UCSD-AML1 (cell line): Measurements from ENCODE around the gene OCIAD2.
"Not testable (repeated sequence)": the region's sequence is repeated elsewhere in the genome, so short reads cannot be mapped to it uniquely, and the experiment has no call there.

Experiments
- DNase-seq: peaks from one replicate; lab custom pipeline; 2025; ENCODE audit not compliant: unreplicated experiment; lab: John Stamatoyannopoulos, UW

Gene OCIAD2, protein sequence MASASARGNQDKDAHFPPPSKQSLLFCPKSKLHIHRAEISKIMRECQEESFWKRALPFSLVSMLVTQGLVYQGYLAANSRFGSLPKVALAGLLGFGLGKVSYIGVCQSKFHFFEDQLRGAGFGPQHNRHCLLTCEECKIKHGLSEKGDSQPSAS

DNA sequence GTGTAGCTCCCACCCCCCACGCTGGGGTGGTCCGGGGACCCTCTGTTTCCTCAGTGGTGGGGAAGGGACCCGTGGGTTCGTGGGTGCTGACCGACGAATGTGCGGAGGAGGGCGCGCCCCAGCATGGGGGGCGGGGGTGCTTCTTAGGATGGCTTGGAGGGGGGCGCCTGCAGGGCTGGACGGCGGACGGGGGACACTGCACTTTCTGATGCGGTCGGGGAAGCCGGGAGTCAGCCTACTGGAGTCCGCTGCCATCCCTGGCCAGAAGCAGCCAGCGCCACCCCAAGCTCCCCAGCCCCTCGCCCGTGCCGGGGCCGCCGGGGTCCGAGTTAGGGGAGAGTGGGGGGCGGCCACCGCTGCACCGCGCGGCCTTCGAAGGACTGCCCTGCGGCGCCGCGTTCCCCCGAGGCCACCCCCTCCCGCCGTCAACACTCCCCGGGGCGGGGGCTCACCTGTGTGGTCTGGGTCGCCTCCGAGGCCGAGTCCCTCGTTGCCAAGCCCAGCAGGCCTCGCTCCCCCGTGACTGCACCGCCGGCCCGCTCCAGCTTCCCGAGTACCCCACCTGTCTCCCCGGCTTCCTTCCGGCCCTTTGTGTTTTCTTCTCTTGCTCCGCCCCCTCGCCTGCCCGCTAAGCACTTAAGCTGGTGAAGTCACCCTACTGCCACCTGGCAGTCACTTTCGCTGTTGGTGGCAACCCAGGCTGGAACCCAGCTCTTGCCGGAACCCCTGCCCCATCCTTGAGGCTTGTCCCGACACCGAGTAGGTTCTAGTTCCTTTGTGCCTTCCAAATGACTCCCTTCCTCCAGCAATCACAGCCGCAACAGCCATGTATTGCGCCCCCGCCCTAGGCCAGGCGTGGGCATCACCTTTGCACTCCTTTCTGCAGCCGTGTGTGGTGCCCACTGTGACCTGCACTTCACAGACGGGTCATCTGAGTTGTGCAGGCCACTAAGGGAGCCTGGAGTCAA, at the start of gene OCIAD2:
OCIAD2 (minus strand) TSS at position 569 of the 968 bp plus-strand sequence. CDS start 2,225 bp downstream, outside the sequence.
- no peak for DNase-seq

DNA sequence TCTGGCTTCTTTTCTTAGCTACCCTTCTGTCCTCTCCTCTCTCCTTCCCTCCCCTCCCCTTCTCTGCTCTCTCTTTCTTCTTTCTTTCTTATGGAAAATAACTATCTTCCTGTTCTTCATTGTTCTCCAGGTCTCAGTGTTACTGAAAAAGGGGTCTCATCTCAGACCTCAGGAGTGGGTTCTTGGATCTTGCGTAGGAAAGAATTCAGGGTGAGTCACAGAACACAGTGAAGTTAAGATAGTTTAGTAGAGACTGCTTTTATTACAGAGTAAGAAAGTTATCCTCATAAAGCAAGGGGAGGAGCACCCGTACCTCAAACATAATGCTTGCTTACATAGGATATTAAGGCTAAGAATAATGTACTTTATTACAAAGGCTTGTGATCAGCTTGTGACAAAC, 47.7 kb upstream of the OCIAD2 start:
- no peak for DNase-seq

DNA sequence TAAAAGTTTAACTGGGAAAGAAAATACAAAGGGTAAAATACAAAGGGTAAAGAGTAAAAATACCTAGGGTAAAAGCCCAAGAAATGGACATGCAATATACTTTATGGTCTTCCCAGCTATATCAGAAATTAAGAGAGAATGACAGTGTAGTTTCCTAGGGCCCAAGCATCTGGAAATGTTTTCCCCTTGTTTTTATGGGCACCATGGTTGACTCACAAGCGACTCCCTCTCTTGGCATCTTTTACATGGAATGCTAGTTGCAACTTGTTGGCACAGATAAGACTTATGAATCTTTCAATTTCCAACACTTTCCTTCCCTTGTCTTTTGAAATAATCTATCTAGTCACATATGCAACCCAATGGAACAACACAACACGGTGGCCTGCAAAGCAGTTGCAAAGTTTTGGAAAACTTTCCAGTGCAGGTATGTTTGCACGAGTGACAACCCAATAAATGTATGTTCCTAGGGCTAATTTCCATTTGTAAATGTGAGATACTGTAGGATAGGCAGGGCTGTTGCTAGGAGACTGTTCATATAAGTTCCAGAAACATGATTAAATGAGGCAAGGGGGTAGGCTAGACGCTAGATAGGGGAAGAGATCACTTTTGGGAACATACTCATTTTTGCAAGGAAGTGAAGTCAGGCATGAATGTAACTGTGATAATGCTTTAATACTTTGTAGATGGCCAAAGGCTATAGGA, 43.1 kb upstream of the OCIAD2 start:
- DNase-seq: no peak

DNA sequence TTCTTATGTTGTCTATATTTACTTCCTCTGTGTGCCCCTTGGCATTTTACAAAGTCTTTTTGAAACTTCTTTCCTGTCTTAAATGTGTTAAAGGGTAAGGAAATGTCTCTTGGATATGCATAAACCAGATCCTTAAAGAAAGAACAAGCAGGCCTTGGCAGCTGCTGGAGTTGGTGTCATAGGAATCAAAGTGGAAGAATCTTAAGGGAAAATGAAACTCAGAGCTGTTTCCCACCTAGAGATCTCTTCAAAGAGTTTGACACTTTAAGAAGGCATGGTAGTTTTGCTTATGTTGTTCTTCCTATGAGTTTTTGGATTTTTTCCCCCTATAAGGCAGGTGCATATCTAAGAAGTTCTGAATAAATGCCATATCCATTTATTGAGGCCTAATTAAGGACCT, 42.5 kb upstream of the OCIAD2 start:
- no peak for DNase-seq

DNA sequence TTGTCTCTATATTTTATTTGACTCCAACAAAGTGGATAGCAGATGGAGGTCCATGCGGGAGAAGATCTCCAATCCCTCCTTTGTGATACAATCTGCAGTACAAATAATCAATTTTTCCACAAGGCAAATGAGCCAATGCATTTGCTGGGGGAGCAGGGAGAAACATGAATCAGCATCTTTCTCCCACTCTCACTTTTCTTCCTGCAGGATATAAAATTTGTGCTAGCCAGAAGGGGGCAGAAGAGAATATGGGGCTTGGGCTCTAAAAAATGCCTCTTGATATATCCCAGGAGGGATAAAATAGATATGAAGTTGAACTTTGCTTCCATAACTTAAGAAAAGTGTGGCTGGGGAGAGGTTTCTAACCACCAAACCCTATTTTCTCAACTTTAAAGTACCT, 41.2 kb upstream of the OCIAD2 start:
- DNase-seq: no peak

DNA sequence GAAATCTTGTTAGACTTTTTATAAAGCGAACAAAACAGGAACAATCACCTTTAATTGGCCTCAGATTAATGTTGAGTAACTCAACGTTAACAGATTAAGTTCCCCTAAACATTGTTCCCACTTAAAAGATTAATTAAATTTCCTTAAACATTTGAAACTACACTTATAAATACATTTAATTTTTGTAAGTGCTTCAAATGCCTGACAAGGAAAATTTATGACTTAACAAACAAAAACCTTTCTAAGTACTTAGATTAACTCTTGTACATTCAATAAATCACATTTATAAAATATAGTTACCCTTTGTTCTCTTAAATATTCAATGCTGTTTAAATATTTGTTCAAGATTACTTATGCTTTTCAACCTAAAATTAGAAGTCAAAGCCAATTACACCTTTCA, 39.4 kb upstream of the OCIAD2 start:
- DNase-seq: no peak

DNA sequence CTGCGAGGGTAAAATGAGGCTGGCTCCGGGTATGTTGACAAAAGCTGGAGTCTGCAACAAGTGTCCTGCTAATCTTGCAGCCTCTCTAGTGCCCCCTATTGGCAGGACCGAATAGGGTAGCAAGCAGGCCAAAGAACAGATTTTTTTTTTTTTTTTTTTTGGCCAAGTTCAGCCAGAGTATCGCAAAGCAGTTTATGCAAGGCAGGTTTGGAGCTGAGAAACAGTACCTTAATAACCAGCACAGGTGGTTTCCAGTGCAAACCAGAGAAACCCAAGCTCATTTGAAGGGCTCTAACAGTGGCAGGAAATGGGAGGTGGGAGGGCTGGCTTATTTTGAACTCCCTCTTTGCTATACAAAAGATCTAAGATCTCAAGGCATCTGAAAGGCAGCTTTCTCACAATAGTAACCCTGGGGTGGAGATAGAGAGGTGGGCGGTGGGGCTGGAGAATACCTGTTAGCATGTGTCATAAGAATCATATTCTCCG, 38.2 kb upstream of the OCIAD2 start:
- peak; percentile 10 for DNase-seq

DNA sequence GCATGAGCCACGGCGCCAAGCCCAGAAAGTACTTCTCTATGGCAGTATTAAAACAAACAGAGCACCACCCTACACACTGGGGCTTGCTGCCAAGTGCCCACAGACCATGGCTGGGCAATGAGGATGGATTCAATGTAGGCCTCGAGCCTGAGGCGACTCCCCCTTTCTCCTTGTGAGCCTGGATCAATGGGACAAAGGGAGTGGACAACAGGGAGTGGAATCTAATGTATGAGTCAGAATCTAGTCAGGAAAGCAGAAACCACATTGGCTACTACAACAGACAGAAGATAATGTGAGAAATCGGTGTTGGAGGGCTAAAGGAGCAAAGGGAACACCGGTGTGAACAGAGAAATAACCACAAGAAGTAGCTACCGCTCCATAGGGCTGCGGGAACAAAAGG, 37.7 kb upstream of the OCIAD2 start:
- DNase-seq: no peak

DNA sequence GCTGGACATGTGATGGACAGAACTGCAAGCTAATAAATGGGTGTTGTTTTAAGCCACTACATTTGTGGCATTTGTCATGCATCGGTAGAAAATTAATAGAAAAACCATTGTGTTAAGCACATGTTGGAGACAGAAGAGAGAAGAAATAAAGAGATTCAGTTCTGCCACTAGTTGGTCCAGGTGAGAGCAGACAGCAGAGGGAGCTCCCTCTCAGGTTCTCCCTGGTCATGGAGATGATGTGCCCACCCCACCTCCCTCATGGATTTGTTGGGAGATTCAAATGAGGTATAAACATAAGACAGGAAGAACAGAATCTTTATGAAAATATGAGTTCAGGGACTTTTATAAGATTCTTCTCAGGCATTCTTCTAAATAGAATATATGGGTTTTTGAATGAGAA, 36.8 kb upstream of the OCIAD2 start:
- DNase-seq: no peak

DNA sequence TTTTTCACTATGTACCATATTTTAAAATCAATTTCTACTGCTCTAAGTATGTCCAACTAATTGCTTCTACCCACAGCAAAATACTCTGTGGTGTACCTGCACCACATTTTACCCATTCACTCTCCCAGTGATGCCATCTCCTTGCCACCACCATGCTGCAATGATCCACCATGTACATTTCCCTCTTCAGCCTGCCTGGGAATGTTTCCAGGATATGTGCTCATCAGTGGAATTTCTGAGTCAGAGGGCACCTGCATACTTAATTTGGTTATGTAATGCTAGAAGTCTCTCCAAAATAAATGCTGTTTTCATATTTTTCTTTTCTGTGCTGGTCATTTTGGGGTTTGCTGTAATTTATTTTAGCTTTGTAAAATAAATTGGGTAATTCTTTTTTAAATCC, 33.2 kb upstream of the OCIAD2 start:
- DNase-seq: no peak

DNA sequence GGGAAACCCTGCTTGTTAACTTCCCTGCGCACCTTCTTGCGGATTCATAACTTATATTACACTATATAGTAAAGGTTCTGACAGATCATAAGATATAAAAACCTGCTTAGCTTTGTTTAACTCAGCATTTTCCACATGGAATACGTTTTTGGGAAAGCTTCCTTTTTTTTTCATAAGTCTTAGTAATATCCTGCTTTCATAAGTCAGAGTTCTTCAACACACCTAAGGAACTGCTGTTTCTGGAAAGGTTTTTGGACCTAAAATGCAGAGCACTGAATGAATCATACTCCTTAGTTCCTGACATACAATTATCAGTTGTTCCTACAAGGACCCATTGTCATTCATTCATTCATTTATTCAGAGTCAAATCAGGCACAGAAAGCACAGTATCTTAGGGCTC, 32.3 kb upstream of the OCIAD2 start:
- DNase-seq: no peak

DNA sequence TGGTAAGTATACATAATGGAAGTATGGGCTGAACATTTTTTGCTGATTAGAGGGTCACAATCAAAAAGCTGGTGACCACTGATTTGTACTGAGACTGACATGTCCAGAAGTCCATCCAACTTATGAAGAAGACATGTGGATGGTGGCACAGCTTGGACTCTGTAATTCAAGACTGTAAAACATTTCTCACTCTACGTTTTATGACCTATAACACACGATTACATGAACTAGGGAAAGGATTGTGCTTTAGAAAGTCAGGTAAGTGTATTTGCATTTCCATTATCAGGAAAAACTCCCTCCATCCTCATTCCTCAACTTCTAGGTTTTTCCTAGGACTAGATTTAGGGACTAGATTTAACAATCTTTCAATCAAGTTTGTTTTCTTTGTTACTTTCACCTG, 30.5 kb upstream of the OCIAD2 start:
- DNase-seq: no peak

DNA sequence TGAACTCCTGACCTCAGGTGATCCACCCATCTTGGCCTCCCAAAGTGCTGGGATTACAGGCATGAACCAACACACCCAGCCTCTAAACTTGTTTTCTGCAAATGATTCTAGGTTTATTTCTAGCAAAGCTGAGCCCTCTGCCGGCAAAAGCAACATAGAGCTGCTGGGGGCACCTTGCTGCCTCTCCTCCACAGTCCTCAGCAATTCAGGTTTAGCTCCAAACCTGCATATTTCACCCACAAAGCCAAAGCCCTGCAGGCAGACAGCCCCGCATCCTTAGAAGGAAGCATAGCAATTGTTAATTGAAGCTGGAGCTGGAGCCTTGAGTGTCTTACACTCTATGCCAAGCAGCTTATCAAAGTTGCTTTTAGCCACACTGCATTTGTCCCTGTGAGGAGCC, 24.9 kb upstream of the OCIAD2 start:
- DNase-seq: no peak

DNA sequence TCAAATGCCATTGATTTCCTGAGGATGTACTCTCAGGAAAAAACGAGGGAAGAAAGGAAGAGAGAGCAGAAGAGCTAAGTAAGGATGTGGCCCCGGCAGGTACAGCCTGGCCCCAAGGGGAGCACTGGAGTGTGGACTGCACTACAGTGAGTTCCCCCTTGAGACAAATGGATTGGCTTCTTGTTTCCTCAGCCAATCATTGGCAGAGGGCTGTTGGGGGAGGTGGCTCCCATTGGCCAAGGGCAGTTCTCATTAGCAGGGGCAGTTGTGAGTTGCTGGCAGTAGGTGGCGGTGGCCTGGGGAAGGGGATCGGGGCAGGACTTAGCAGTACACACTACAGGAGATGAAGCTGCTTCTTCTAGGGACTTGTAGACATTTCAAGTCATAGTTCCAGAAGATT, 24.1 kb upstream of the OCIAD2 start:
- DNase-seq: no peak

DNA sequence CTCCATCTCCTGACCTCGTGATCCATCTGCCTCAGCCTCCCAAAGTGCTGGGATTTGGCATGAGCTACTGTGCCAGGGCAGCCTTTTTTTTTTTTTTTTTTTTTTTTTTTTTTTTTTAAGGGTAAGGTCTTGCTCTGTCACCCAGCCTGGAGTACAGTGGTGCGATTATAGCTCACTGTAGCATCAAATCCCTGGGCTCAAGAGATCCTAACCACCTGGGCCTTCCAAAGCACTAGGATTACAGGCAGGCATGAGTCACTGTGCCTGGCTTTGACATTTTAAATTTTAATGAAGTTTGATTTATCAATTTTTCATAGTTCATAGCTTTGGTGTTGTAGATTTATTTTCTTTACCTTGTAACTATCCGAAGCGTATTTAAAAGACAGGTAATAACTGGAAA, 17.8 kb upstream of the OCIAD2 start:
- DNase-seq: no peak

DNA sequence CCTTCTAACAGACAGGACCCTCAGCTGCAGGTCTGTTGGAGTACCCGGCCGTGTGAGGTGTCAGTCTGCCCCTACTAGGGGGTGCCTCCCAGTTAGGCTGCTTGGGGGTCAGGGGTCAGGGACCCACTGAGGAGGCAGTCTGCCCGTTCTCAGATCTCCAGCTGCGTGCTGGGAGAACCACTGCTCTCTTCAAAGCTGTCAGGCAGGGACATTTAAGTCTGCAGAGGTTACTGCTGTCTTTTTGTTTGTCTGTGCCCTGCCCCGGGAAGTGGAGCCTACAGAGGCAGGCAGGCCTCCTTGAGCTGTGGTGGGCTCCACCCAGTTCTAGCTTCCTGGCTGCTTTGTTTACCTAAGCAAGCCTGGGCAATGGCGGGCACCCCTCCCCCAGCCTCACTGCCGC, 16.5 kb upstream of the OCIAD2 start:
- DNase-seq: not testable (repeated sequence)

DNA sequence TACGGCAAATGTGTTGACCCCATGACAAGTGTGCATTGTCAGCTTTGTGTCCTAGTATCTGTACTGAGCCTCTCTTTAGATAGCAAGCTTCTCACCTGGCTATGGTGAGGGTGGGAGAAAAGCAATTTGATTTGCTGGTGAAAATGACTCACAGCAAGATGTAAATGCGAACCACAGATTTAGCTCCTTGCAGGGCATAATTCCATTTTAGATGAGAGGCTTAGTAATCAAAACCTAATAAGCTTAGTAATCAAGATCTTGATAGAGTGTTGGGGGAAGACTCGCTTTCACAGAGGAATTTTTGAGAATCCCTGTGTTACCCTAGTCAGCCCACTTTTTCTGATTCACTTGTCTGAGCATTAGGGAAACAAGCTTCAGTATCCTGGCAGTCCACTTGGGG, 7.7 kb upstream of the OCIAD2 start:
- DNase-seq: no peak

DNA sequence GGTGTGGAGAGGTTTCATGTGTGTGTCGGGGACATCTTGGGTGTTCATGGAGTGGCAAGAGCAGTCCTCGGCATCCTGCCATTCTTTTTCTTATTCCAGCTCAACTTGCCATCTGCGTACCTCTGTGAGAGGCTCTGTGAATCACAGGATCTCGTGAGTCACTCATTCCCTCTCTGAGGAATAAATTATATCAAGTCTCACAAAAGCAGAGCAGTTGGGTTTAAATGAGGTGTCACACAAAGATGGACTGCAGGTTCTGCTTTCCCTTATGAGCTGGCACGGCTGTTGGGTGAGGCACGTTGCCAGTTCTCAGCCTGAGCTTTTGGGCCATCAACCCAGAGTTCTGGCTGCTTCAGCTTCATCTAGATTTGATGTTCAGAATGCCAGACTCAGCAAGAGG, 6.8 kb upstream of the OCIAD2 start:
- no peak for DNase-seq

DNA sequence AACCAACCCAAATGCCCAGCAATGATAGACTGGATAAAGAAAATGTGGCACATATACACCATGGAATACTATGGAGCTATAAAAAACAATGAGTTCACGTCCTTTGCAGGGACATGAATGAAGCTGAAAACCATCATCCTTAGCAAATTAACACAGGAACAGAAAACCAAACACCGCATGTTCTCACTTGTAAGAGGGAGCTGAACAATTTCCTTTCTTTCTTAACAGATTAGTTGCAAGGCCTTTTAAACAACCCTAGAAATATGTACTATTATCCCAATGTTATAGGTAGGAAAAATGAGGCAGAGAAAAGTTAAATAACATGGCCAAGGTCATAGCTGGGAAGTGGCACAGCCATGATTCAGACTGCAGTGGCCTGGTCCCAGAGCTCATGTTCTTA, 5.8 kb upstream of the OCIAD2 start:
- no peak for DNase-seq

DNA sequence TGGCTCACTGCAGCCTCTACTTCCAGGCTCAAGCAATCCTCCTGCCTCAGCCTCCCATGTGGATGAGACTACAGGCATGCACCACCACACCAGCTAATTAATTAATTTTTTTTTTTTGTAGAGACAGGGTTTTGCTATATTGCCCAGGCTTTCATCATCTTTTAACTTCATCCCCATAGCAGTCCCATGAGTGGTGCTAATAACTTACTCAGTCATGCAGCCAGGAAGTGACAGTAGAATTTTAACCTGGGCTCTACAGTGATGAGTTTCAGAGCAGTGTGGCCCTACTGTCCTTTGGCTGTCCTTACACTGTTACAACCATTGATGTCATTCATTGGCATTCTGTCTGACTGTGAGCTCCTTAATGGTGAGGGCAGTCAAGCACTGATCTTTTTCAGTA, 3.9 kb upstream of the OCIAD2 start:
- no peak for DNase-seq

DNA sequence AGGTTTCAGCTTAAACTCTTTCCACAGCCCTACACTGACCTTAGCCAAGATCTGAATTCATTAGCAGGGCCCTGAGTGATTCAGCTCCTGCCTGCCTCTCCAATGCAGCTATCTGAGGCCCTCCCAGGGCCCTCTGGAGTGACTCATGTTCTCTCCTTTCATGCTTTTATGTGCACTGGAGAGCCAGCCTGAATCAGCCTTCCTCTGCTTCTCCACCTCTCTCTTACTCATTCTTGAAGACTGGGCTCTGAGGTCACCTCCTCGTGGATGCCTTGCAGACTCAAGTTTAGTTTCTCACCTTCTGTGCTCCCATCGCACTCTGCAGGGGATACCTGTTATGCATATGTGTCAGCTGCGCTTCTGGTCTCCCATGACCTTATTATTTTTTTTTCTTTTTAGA, 3.1 kb upstream of the OCIAD2 start:
- DNase-seq: no peak

DNA sequence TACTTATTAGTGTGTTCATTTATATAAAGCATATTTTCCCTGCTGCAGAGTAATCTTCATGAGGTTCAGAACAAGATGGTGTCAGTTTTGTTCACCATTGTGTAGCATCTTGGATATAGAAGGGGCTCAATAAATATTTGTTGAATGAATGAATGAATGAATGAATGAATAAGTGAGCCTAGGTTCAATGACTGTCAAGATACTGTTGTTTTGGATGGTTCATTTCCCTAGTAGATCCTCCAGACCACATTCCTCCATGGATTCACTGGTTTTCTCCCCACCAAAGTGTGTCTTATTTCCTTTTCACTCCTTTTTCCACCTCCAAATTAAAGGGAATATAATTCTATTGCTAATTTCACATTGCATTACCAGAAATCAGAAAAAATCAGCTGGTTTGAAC, 2.1 kb upstream of the OCIAD2 start:
- no peak for DNase-seq
